K562 (cell line): ENCODE measurements around the gene CCDC7. TPM values are rescaled to one million over a fixed set of nuclear protein-coding genes. Genes with fewer than 3 reads are reported as not detected.

Source experiments
- CUX1 ChIP-seq: fragments of 200-800 bp; sonication (Bioruptor generic); IDR thresholded peaks from 2 replicates; pipeline ENCODE4 v1.6.1; 2016; ENCODE audit warnings: missing genetic modification characterization, missing compliant biosample characterization
- FIP1L1 ChIP-seq: fragments of 200-400 bp; formaldehyde crosslinking; IDR thresholded peaks from 2 replicates; pipeline ENCODE4 v1.6.1; 2018; ENCODE audit warnings: mild to moderate bottlenecking, low read depth, low read length; ENCODE audit not compliant: poor library complexity, severe bottlenecking
- FOXJ2 ChIP-seq: fragments of 200-800 bp; sonication (Bioruptor generic); IDR thresholded peaks from 2 replicates; pipeline ENCODE4 v1.6.1; 2016; ENCODE audit warnings: missing genetic modification characterization, missing compliant biosample characterization
- GTF2E2 ChIP-seq: fragments of 200-800 bp; sonication (Bioruptor generic); IDR thresholded peaks from 2 replicates; pipeline ENCODE4 v1.6.1; 2016; ENCODE audit warnings: missing genetic modification characterization, missing compliant biosample characterization
- PTRF ChIP-seq: fragments of 450-650 bp; IDR thresholded peaks from 2 replicates; pipeline ENCODE4 v1.6.1; 2016; ENCODE audit warnings: mild to moderate bottlenecking, missing genetic modification characterization, missing compliant biosample characterization
- THAP7 ChIP-seq: fragments of 250-450 bp; sonication (Bioruptor Pico); IDR thresholded peaks from 2 replicates; pipeline ENCODE4 v1.5.0; 2021
- ZNF717 ChIP-seq: fragments of 250-450 bp; sonication (Bioruptor Pico); IDR thresholded peaks from 2 replicates; pipeline ENCODE4 v1.5.0; 2021
- polyA plus RNA-seq, 8 experiments: library from polyadenylated mRNA; depleted of rRNA in 4 of 8; stranded (reverse) in 5 of 8; unstranded in 3 of 8; fragments of >200 nt; fragmentation: Nextera tagmentation in 2 of 8; fragmentation: Illumina TruSeq in 1 of 8; extraction: Ambion mirVana in 2 of 8; extraction: Trizol in 1 of 8; gene quantifications; 2 replicates each; pipeline versions ENCODE4 v1.2.1 to v1.2.3, GENCODE V29; 2011 to 2014; ENCODE audit warnings: inconsistent platforms in 1 of 8, missing spikeins in 1 of 8
- total RNA-seq, 7 experiments: library from RNA; depleted of rRNA in 6 of 7; stranded (reverse); fragments of >200 nt in 6 of 7; fragmentation: Illumina TruSeq in 2 of 7; extraction: Trizol in 2 of 7; gene quantifications; 2 replicates each; pipeline versions ENCODE4 v1.2.1 to v1.2.3, GENCODE V29; 2011 to 2021; ENCODE audit warnings: low replicate concordance in 1 of 7
- TF ChIP-seq, protein P1 (sequence below): sonication (generic); formaldehyde crosslinking; IDR thresholded peaks from 2 replicates; pipeline ENCODE4 v1.8.1; 2023; ENCODE audit warnings: missing genetic modification reagents, mild to moderate bottlenecking, borderline replicate concordance
- TF ChIP-seq, protein P2 (sequence below): fragments of 450-650 bp; formaldehyde crosslinking; IDR thresholded peaks from 2 replicates; pipeline ENCODE4 v1.4.0; 2020; ENCODE audit warnings: mild to moderate bottlenecking, moderate library complexity

CCDC7 gene
- total and polyA plus RNA-seq, 9 of the 15 experiments (the other 6 are each of a cell fraction or from before 2014, with no cell fraction given), result 1.5 to 6.6 (median 2.7) TPM

- TF ChIP-seq, protein P1, sequence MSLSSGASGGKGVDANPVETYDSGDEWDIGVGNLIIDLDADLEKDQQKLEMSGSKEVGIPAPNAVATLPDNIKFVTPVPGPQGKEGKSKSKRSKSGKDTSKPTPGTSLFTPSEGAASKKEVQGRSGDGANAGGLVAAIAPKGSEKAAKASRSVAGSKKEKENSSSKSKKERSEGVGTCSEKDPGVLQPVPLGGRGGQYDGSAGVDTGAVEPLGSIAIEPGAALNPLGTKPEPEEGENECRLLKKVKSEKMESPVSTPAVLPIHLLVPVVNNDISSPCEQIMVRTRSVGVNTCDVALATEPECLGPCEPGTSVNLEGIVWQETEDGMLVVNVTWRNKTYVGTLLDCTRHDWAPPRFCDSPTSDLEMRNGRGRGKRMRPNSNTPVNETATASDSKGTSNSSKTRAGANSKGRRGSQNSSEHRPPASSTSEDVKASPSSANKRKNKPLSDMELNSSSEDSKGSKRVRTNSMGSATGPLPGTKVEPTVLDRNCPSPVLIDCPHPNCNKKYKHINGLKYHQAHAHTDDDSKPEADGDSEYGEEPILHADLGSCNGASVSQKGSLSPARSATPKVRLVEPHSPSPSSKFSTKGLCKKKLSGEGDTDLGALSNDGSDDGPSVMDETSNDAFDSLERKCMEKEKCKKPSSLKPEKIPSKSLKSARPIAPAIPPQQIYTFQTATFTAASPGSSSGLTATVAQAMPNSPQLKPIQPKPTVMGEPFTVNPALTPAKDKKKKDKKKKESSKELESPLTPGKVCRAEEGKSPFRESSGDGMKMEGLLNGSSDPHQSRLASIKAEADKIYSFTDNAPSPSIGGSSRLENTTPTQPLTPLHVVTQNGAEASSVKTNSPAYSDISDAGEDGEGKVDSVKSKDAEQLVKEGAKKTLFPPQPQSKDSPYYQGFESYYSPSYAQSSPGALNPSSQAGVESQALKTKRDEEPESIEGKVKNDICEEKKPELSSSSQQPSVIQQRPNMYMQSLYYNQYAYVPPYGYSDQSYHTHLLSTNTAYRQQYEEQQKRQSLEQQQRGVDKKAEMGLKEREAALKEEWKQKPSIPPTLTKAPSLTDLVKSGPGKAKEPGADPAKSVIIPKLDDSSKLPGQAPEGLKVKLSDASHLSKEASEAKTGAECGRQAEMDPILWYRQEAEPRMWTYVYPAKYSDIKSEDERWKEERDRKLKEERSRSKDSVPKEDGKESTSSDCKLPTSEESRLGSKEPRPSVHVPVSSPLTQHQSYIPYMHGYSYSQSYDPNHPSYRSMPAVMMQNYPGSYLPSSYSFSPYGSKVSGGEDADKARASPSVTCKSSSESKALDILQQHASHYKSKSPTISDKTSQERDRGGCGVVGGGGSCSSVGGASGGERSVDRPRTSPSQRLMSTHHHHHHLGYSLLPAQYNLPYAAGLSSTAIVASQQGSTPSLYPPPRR, result no peak
- TF ChIP-seq FIP1L1 (no peak), CUX1 (no peak), ZNF717 (CRISPR knock-in tag) (no peak), FOXJ2 (tag) (peak; percentile 75; the same call in 1 of the 2 replicates), THAP7 (CRISPR knock-in tag) (no peak), PTRF (no peak), GTF2E2 (tag) (no peak)
- TF ChIP-seq, protein P2, sequence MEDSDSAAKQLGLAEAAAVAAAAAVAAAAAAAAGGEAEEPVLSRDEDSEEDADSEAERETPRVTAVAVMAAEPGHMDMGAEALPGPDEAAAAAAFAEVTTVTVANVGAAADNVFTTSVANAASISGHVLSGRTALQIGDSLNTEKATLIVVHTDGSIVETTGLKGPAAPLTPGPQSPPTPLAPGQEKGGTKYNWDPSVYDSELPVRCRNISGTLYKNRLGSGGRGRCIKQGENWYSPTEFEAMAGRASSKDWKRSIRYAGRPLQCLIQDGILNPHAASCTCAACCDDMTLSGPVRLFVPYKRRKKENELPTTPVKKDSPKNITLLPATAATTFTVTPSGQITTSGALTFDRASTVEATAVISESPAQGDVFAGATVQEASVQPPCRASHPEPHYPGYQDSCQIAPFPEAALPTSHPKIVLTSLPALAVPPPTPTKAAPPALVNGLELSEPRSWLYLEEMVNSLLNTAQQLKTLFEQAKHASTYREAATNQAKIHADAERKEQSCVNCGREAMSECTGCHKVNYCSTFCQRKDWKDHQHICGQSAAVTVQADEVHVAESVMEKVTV (CRISPR knock-in tag), result peak; percentile 92
Observed at GRCh38 chr10:32795598-32796183, 349.8 kb downstream of the CCDC7 start (continued).
